ENCODE results near the gene S100Z.

S100Z gene

GRCh38 chr5:76953551-76954382 lies 104.0 kb downstream of the S100Z start:
- DNase-seq, result no peak

- DNase-seq, result no peak
Observed at GRCh38 chr5:76954383-76954763, 104.6 kb downstream of the S100Z start.

GRCh38 chr5:76956033-76956432 lies 106.2 kb downstream of the S100Z start:
- DNase-seq, result no peak

- DNase-seq, result no peak
Observed at GRCh38 chr5:76958991-76959767, 109.4 kb downstream of the S100Z start.

GRCh38 chr5:76960004-76960625 lies 110.3 kb downstream of the S100Z start:
- DNase-seq, result no peak

- DNase-seq, result no peak
Observed at GRCh38 chr5:76964060-76964459, 114.2 kb downstream of the S100Z start.
